HPDE6-E6E7 (cell line): ENCODE data around the gene SLC25A36.
"Not testable (repeated sequence)": the region's sequence is repeated elsewhere in the genome, so short reads cannot be mapped to it uniquely, and the experiment has no call there.

Experiments
- DNase-seq: peaks from one replicate; pipeline ENCODE4 v3.0.0; 2011; ENCODE audit warnings: missing footprints; ENCODE audit errors: extremely low spot score

The SLC25A36 gene

GRCh38 chr3:140994316-140994715 lies 52.7 kb downstream of the SLC25A36 start:
- no peak for DNase-seq

- not testable (repeated sequence) for DNase-seq
Observed at GRCh38 chr3:140994861-140995260, 53.2 kb downstream of the SLC25A36 start.

GRCh38 chr3:140995881-140996280 lies 54.2 kb downstream of the SLC25A36 start:
- no peak for DNase-seq

GRCh38 chr3:141000027-141000663 lies 58.5 kb downstream of the SLC25A36 start:
- DNase-seq, result peak; percentile 47

GRCh38 chr3:141000686-141001085 lies 59.0 kb downstream of the SLC25A36 start:
- no peak for DNase-seq

GRCh38 chr3:141006344-141006743 lies 64.7 kb downstream of the SLC25A36 start:
- DNase-seq, result no peak

- no peak for DNase-seq
Observed at GRCh38 chr3:141009496-141009895, 67.9 kb downstream of the SLC25A36 start.

- DNase-seq, result no peak
Observed at GRCh38 chr3:141011232-141011996, 69.8 kb downstream of the SLC25A36 start.

GRCh38 chr3:141011997-141012262 lies 70.3 kb downstream of the SLC25A36 start:
- no peak for DNase-seq

GRCh38 chr3:141012571-141012970 lies 70.9 kb downstream of the SLC25A36 start:
- no peak for DNase-seq

GRCh38 chr3:141015481-141015880 lies 73.8 kb downstream of the SLC25A36 start:
- DNase-seq, result peak; percentile 32

GRCh38 chr3:141017366-141018322 lies 76.0 kb downstream of the SLC25A36 start:
- not testable (repeated sequence) for DNase-seq

GRCh38 chr3:141019244-141019643 lies 77.6 kb downstream of the SLC25A36 start:
- DNase-seq, result no peak

GRCh38 chr3:141020143-141020830 lies 78.7 kb downstream of the SLC25A36 start:
- DNase-seq, result no peak

- no peak for DNase-seq
Observed at GRCh38 chr3:141021261-141021660, 79.6 kb downstream of the SLC25A36 start.
